Kidney glomerular epithelial cell (primary cell): ENCODE results near the gene GMNC.

ENCODE experiments used
- DNase-seq: peaks from one replicate; lab custom pipeline; 2025; lab: John Stamatoyannopoulos, UW

Gene GMNC

DNA sequence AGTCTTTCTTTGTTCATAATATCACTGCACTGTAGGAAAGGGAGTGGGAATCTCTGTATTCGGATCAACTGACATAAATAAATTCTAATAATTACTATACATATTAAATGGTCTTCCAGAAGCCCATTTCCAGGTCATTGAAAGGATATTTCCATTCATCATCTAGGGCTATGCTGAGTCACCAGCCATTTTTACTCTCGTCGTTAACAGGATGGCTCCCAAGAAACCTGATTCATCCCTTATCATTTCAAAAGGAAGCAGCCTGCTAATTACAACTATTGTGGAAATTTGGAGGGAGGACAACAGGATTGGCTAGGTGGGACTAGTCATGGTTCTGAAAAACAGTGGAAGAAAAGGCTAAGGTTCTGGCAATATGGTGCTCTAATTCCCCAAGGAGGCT, 13.6 kb downstream of the GMNC start:
- DNase-seq: no peak

DNA sequence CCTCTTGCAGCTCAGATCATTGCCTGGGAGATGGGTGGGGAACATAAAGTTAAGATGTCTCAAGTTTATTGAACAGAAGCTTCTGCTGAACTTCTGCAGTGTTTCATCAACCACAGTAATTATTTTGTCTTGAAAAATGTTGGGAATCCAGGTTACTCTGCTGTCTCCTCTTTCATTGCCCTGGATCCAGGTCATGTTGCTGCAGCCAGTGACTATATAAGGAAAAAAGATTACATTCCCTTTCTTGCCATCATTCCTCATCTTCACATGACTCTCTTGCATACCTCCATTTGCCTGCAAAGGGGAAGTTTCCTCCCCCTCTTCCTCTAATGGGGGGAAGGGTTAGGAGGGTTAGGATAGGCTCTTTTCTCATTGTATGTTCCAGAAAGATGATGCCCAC, 15.1 kb downstream of the GMNC start:
- peak; percentile 19 for DNase-seq

DNA sequence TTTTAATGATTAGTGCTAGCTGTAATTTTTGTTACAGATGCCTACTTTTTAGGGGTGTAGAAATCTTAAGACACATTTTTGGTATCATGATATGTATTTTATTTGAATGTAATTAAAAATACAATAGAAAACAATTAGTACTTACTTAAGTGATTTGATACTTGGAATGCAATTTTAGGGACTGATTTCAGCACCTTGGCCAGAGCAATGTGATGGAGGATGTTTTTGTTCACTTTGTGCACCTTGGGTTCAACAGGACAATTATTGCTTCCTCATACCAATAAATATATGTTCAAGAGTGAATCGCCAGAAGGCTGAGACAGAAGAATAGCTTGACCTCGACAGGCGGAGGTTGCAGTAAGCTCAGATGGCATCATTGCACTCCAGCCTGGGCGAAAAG, 22.3 kb downstream of the GMNC start:
- no peak for DNase-seq

DNA sequence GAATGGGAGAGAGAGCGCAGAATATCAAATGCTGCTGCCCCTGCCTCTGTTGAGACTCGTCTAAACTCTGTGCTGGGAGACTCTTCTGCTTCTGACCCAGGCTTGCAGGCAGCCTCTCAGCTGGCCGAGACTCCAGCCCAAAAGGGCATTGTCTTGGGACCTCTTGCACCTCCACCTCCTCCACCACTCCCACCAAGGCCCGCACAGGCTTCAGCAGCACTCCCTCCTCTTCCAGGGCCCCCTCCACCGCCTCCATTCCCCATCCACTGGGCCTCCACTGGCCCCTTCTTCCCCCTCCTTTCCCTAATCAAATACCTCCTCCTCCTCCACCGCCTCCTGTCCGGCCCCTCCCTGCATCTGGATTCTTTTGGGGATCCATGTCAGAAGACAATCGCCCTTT, 31.3 kb downstream of the GMNC start:
- no peak for DNase-seq

DNA sequence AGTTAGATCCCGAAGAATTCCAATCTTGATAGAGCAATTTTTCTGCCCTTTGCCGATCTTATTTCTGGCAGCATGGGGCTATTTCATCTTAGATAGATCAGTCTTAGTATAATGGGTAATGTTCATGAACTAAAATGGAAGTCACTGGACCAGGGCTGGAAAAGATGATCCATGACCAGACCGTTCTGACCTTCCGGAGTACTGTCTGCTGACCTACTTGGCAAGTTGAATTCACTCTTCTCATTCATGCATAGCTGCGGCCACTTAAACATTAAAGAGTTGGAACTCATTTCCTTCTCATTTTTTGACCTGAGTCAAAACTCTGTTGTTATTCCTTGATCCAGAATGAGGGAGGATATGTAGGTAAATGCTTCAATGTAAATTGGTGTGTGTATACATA, 32.5 kb downstream of the GMNC start:
- DNase-seq: peak; percentile 32

DNA sequence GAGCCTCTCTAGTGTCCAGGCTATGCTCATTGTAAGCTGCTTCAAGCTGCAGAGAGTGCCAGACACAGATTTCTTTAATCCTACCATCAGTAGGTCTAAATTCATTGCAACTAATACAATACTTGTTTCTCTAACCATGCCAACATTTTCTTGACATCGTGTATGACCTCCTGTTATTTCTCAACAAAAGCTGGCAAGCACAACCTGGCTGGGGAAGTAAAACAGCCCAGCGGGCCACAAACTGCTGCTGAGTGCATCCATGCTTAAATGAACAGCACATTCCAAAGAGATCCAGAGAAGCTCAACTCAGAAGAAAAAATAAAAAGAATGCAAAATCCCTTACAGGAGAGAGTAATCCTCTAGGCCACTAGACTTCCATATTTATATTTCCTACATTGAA, 36.5 kb downstream of the GMNC start:
- DNase-seq: peak; percentile 58

DNA sequence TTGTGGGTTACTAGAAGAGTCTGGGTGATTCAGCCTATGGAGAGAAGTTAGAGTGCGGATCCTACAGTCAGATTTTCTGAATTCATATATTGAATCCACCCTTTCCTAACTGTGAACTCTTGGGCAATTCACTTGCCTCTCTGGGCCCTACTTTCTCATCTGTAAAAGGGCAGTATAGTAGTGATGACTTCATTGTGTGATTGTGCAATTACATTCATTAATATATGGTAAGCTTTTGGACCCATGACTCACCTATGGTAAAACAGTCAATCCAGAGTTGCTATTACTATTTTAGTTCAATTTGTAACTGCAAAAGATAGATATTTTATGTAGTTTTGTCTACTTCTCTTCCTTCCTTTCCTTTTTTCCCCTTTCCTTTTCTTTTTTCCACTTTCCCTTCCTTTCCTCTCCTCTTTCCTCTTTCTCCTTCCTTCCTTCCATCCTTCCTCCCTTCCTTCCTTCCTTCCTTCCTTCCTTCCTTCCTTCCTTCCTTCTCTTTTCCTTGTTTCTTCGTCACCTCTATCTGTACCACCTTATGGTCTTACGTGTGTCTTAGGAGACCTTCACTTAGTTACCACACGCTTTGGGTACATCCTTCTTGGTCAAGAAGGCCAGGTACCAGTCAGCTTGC, 37.0 kb downstream of the GMNC start:
- DNase-seq: no peak

DNA sequence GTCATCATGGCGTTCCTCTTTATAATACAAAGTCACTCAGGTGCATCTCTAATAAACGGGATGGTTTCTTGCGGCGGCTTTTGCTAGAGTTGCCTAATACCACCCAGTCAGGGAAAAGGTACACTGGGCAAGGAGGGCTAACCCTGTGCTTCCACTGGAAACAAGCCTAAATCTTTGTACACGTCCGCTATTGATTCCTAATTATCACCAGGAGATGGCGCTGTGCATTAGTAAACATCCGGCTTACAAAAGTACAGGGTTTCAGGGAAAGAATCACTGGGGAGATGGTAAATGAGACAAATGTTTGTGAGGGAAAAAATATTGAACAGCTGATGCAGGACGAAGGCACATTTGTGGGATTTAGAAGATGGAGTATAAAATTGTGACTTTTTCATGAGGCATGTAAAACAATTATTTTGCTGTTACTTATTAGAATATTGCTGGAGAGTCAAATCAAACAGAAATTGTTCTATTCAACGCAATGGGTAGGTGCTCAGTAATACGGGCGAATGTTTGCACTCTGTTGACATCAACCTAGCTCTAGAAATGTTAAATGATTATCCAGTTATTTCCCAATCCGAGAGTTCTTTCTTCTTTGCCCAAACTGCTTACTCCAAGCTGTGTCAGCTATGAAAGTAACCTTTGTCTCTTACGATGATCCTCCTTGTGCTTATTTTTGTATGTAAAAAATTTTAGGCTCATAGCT, 50.6 kb downstream of the GMNC start:
- DNase-seq: peak; percentile 62

DNA sequence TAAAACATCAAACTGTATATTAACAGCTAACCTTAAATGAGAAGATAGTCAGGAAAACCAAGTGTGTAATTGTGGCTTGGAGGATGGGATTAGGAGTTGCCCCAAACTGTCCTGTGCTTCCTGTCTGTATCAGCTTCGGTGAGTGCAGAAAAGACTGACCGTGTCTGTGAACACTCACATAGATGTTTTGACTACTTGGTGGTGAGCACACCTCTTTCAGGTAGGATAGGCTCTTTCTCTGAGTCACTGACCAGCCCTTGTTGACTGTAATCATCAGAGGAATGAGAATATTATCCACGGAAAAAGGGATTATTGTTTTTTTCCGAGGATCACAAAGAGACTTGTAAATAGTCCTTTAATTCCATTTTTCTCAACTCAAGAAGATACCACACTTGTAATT, 51.5 kb downstream of the GMNC start:
- DNase-seq: no peak

DNA sequence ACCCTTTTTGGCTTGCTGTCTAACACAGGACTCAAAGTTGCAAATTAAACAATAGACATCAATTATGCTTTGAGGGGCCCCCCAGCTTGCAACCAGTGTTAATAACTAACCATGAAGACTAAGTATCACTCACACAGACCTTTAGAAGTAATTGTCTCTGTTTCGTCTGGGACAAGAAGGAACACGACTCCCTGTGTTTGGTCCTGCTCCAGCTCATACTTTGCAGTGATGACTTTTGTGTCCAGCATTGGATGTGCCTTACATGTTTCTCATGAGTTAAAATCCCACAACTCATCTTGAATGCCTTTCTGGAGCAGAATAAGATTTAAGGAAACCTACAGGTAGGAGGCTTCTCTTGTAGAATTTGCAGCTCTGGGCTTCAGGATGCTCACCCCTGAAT, 53.1 kb downstream of the GMNC start:
- DNase-seq: no peak

DNA sequence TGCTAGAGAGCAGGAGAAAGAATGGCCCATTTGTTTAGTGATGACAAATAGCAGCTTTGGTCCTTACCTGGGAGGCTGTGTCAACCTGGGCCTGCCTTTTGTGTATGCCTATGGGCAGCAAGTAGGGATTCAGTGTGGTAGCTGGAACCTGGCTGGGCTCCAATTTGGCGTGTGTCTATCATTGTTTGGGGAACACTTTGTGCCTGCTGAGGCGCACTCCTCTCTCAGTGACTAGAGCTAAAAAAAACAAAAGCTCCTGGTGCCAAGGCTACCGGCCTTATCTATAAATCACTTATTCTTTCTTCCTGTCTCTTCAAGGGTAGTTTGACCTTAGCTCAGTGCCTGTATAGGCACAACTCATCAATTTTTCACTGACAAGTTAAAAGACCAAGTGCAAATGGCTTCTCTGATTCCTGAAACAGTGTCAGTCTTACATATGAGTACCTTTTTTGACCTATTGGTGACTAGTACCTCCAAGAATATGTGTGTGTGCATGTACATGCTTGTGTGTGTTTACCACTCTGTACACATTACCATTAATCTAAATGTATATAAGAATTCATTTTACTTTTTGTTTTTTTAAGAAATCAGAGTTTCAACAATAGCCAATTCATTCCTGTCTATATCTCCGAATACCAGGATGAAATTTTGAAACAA, 54.6 kb downstream of the GMNC start:
- no peak for DNase-seq
